SK-N-SH (cell line): ENCODE data around the gene OR1Q1.

Experiments used
- FOXJ3 ChIP-seq: sonication (generic); formaldehyde crosslinking; IDR thresholded peaks from 2 replicates; pipeline ENCODE4 v1.5.1; 2020; ENCODE audit warnings: mild to moderate bottlenecking, missing genetic modification reagents
- JUND ChIP-seq: IDR thresholded peaks from 2 replicates; pipeline ENCODE4 v1.4.0; 2012
- POLR2AphosphoS5 ChIP-seq: IDR thresholded peaks from 2 replicates; pipeline ENCODE4 v1.6.1; 2012; ENCODE audit warnings: low read depth, low read length
- SIN3A ChIP-seq: IDR thresholded peaks from 2 replicates; pipeline ENCODE4 v1.6.1; 2012; ENCODE audit warnings: low read depth, mild to moderate bottlenecking, low read length, moderate library complexity, borderline replicate concordance
- SMC3 ChIP-seq: IDR thresholded peaks from 2 replicates; pipeline ENCODE4 v1.6.1; 2012; ENCODE audit warnings: low read depth, low read length, improper control_type of control experiment
- YY1 ChIP-seq: IDR thresholded peaks from 2 replicates; pipeline ENCODE4 v1.4.0; 2012; ENCODE audit warnings: low read depth, mild to moderate bottlenecking
- TF ChIP-seq, protein P1 (sequence below): fragments of 200-600 bp; sonication (generic); IDR thresholded peaks from 2 replicates; pipeline ENCODE4 v1.6.1; 2017; ENCODE audit warnings: antibody characterized with exemption, mild to moderate bottlenecking, moderate library complexity
- TF ChIP-seq, protein P2 (sequence below): IDR thresholded peaks from 2 replicates; pipeline ENCODE4 v1.4.0; 2012; ENCODE audit warnings: low read depth
- TF ChIP-seq, protein P3 (sequence below): fragments of 150-350 bp; IDR thresholded peaks from 2 replicates; pipeline ENCODE4 v1.6.1; 2016; ENCODE audit warnings: mild to moderate bottlenecking, low read depth, low read length

DNA sequence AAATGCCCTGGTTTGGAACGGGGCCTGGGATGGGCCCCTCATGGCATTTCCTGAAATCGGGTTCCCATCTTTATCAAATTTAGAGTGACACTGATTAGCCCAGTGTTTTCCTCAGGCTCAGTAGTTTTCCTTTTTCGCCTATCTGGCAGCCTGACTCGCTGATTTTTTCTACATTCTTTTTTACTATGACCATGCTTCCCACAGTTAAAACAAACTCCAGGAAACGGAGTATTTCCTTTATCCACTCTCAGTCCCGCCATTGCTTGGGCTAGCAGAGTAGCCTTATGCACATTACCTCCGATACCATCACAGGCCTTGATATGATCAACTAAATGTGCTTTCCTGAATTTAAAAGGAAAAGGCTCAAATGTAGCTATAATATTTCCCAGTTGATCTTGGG lies 5.5 kb downstream of the OR1Q1 start:
- TF ChIP-seq, protein P1, sequence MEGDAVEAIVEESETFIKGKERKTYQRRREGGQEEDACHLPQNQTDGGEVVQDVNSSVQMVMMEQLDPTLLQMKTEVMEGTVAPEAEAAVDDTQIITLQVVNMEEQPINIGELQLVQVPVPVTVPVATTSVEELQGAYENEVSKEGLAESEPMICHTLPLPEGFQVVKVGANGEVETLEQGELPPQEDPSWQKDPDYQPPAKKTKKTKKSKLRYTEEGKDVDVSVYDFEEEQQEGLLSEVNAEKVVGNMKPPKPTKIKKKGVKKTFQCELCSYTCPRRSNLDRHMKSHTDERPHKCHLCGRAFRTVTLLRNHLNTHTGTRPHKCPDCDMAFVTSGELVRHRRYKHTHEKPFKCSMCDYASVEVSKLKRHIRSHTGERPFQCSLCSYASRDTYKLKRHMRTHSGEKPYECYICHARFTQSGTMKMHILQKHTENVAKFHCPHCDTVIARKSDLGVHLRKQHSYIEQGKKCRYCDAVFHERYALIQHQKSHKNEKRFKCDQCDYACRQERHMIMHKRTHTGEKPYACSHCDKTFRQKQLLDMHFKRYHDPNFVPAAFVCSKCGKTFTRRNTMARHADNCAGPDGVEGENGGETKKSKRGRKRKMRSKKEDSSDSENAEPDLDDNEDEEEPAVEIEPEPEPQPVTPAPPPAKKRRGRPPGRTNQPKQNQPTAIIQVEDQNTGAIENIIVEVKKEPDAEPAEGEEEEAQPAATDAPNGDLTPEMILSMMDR: no peak
- TF ChIP-seq SMC3: no peak
- no peak for TF ChIP-seq JUND
- no peak for TF ChIP-seq POLR2AphosphoS5
- no peak for TF ChIP-seq FOXJ3 (CRISPR knock-in tag)
- TF ChIP-seq YY1: no peak
- TF ChIP-seq, protein P2, sequence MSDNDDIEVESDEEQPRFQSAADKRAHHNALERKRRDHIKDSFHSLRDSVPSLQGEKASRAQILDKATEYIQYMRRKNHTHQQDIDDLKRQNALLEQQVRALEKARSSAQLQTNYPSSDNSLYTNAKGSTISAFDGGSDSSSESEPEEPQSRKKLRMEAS: no peak
- no peak for TF ChIP-seq SIN3A
- TF ChIP-seq, protein P3, sequence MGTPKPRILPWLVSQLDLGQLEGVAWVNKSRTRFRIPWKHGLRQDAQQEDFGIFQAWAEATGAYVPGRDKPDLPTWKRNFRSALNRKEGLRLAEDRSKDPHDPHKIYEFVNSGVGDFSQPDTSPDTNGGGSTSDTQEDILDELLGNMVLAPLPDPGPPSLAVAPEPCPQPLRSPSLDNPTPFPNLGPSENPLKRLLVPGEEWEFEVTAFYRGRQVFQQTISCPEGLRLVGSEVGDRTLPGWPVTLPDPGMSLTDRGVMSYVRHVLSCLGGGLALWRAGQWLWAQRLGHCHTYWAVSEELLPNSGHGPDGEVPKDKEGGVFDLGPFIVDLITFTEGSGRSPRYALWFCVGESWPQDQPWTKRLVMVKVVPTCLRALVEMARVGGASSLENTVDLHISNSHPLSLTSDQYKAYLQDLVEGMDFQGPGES: no peak
